AG04450 (cell line): Measurements from ENCODE around the gene PELI2. TPM values are rescaled to one million over a fixed set of nuclear protein-coding genes. Genes with fewer than 3 reads are reported as not detected.

Source experiments
- CTCF ChIA-PET: fragments of 300-600, 350-600 bp; formaldehyde crosslinking; extraction: SDS; loops from one replicate; lab custom pipeline; 2022; ENCODE audit warnings: antibody characterized with exemption, inconsistent platforms; lab: Charles Lee
- POLR2A ChIA-PET: fragments of 350-600 bp; formaldehyde crosslinking; extraction: SDS; loops from one replicate; lab custom pipeline; 2021; ENCODE audit warnings: antibody characterized with exemption, inconsistent platforms; lab: Yijun Ruan, JAX
- DNase-seq: peaks from one replicate; pipeline ENCODE4 v3.0.0-alpha.2; 2011; ENCODE audit warnings: low read depth, low spot score
- H3K27ac ChIP-seq: one replicate; pipeline ENCODE4 v1.5.1; 2012; ENCODE audit warnings: low read depth, low read length, control low read depth
- H3K27me3 ChIP-seq: one replicate; pipeline ENCODE4 v1.6.0; 2012; ENCODE audit warnings: low read length; ENCODE audit not compliant: control insufficient read depth, insufficient read depth
- H3K4me3 ChIP-seq: 2 replicates; pipeline ENCODE4 v1.5.1; 2011; ENCODE audit warnings: mild to moderate bottlenecking, low read depth, low read length, control low read depth
- H3K9me3 ChIP-seq: 2 replicates; pipeline ENCODE4 v1.5.1; 2012; ENCODE audit warnings: low read length; ENCODE audit not compliant: control insufficient read depth, insufficient read depth
- polyA plus RNA-seq: library from polyadenylated mRNA; depleted of rRNA; stranded (reverse); fragments of >200 nt; gene quantifications from 2 replicates; pipeline ENCODE4 v1.2.3, GENCODE V29; 2011
- TF ChIP-seq, protein P1 (sequence below): IDR thresholded peaks from 2 replicates; pipeline ENCODE4 v1.5.1; 2011; ENCODE audit warnings: low read depth, low read length, control low read depth, inconsistent platforms

Gene PELI2
- polyA plus RNA-seq, 1 experiment: 25.7 TPM

GRCh38 chr14:56224229-56224628 lies 106.0 kb downstream of the PELI2 start:
- peaks cover 3% of the 10 kb centered on the region; the same call in 1 of the 2 replicates for H3K9me3 ChIP-seq
- DNase-seq: no peak
- CTCF ChIA-PET: interaction anchor here (0.8 kb wide), 1 partner anchor 20 kb away, joined by 3 read pairs; no protein-coding TSS in a partner anchor
- H3K27me3 ChIP-seq: no peaks in the 10 kb centered on the region
- POLR2A ChIA-PET: no interaction called here
- no peak overlapping the region for H3K27ac ChIP-seq
- no peak overlapping the region for H3K4me3 ChIP-seq
- TF ChIP-seq, protein P1, sequence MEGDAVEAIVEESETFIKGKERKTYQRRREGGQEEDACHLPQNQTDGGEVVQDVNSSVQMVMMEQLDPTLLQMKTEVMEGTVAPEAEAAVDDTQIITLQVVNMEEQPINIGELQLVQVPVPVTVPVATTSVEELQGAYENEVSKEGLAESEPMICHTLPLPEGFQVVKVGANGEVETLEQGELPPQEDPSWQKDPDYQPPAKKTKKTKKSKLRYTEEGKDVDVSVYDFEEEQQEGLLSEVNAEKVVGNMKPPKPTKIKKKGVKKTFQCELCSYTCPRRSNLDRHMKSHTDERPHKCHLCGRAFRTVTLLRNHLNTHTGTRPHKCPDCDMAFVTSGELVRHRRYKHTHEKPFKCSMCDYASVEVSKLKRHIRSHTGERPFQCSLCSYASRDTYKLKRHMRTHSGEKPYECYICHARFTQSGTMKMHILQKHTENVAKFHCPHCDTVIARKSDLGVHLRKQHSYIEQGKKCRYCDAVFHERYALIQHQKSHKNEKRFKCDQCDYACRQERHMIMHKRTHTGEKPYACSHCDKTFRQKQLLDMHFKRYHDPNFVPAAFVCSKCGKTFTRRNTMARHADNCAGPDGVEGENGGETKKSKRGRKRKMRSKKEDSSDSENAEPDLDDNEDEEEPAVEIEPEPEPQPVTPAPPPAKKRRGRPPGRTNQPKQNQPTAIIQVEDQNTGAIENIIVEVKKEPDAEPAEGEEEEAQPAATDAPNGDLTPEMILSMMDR: no peak

GRCh38 chr14:56224691-56225681 lies 106.8 kb downstream of the PELI2 start:
- H3K9me3 ChIP-seq: peaks cover 3% of the 10 kb centered on the region; the same call in 1 of the 2 replicates
- H3K27me3 ChIP-seq: no peaks in the 10 kb centered on the region
- H3K4me3 ChIP-seq: no peak overlapping the region
- TF ChIP-seq, protein P1: no peak
- ChIA-PET POLR2A (no interaction called here), CTCF (interaction anchor here (0.8 kb wide), 1 partner anchor 20 kb away, joined by 3 read pairs; no protein-coding TSS in a partner anchor)
- no peak overlapping the region for H3K27ac ChIP-seq
- no peak for DNase-seq

DNA sequence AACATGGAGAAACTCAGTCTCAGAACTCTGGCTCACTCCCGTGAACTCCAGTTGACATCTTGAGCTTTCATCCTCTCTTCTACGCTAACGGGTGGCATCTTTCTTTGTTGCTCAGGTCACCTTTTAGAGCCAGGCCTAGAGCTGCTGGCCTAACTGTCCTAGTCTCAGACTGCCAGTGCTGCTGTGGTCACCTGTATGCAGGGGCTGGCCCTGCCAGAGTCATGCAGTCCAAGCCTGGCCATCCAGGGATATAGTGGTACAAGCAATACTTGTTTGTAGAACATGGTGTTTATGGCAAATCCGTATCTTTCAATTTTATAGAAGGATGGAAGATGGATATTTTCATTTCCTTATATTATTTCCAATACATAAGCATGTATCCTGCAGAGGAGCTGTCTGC lies 117.2 kb downstream of the PELI2 start:
- Histone ChIP-seq H3K27ac (no peak overlapping the region), H3K4me3 (no peak overlapping the region), H3K27me3 (no peaks in the 10 kb centered on the region), H3K9me3 (no peaks in the 10 kb centered on the region)
- ChIA-PET POLR2A (no interaction called here), CTCF (no interaction called here)
- no peak for DNase-seq
- TF ChIP-seq, protein P1: no peak

DNA sequence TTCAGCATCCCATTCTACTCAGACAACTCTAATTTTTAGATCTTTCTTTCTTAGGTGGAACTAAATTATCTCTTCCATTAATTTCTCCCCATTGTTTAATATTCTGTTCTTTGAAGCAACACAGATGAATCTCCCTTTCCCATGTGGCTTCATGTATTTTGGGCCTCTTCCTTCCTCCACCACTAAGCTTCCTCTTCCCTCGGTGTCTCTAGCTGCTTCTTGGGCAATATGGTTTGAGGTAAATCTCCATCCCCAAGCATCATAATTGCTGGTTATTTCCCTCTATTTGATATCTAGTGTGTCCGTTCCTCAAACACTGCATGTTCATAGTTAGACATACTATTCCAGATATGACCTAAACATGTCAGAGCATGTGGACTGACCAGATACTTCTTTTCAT lies 119.2 kb downstream of the PELI2 start:
- H3K27ac ChIP-seq: no peak overlapping the region
- H3K9me3 ChIP-seq: no peaks in the 10 kb centered on the region
- H3K4me3 ChIP-seq: no peak overlapping the region
- DNase-seq: no peak
- H3K27me3 ChIP-seq: no peaks in the 10 kb centered on the region
- ChIA-PET POLR2A (no interaction called here), CTCF (no interaction called here)
- TF ChIP-seq, protein P1: no peak

DNA sequence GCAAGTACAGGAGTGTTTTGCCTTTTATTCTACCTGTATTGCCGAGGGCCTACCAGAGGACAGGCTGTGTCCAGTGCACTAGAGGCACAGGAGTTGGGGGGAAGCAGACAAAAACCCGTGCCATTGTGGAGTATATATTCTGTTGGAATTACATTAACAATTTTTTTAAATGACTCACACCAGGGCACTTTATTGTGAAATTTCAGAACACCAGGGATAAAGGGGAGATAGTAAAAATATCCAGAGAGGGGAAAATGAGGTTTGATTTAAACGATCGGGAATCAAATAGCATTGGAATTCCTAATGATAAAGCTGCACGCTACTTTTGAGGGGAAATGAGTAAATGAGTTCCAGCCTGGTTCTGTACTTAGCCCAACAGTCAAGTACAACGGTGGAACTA lies 123.2 kb downstream of the PELI2 start:
- POLR2A ChIA-PET: no interaction called here
- Histone ChIP-seq H3K27me3 (no peaks in the 10 kb centered on the region), H3K4me3 (no peak overlapping the region), H3K9me3 (no peaks in the 10 kb centered on the region), H3K27ac (no peak overlapping the region)
- TF ChIP-seq, protein P1: no peak
- no peak for DNase-seq
- CTCF ChIA-PET: no interaction called here
